Omental fat pad (tissue), 4 donors: Measurements from ENCODE around the gene BANF2. TPM values are rescaled to one million over a fixed set of nuclear protein-coding genes. Genes with fewer than 3 reads are reported as not detected.
"Not testable (repeated sequence)": the region's sequence is repeated elsewhere in the genome, so short reads cannot be mapped to it uniquely, and the experiment has no call there.

Experiments used
- ATAC-seq: fragments of 150-250 bp; one replicate; pipeline ENCODE4 v1.9.1; 2016; ENCODE audit warnings: mild to moderate bottlenecking, moderate library complexity; ENCODE audit not compliant: low FRiP score
- DNase-seq: peaks from one replicate; pipeline ENCODE4 v3.0.0-alpha.2; 2019; ENCODE audit warnings: low spot score
- CTCF ChIP-seq, 3 donors: fragments of 450-650 bp; IDR thresholded peaks; one replicate each; pipeline ENCODE4 v1.5.1; 2016 to 2017; ENCODE audit warnings: antibody characterized with exemption in 3 of 3, mild to moderate bottlenecking in 3 of 3, moderate library complexity in 2 of 3
- total RNA-seq, 4 donors: library from RNA; depleted of rRNA; stranded (reverse); fragments of >200 nt; gene quantifications; one replicate each; pipeline ENCODE4 v1.1.0, GENCODE V29; 2016

BANF2 gene
- total RNA-seq, 4 donors from 2014 or later, result not detected

DNA sequence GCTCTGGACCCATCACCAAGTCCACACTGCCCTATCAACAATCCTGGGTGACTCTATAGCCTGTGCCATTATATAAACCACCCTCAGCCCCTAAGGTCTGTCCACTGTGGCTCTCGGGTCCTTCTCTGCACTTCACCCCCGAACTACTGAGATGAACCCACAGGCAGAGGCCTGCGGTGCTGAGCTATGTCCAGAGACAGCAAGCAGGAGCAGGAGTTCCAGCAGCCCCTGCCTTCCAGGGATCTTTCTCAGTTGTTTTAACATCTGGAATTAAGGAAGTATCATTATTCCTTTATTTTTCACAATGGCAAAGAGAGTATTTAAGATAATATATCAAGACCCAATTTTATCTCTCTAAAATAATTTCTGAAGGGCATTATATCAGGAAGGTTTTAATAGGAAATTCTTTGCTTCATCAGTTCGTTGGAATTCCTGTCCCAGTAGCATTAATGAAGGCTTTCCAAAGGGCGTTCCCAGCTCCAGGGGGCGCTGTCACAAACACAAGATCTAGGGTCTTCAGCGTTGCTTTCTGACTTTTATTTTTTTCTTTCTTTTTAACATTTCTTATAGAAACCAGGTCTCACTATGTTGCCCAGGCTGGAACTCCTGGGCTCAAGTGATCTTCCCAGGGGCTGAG is 45.0 kb upstream of the BANF2 start:
- DNase-seq (no peak), ATAC-seq (no peak)
- no peak for TF ChIP-seq CTCF (IDR thresholded peaks at IDR 0.05)

DNA sequence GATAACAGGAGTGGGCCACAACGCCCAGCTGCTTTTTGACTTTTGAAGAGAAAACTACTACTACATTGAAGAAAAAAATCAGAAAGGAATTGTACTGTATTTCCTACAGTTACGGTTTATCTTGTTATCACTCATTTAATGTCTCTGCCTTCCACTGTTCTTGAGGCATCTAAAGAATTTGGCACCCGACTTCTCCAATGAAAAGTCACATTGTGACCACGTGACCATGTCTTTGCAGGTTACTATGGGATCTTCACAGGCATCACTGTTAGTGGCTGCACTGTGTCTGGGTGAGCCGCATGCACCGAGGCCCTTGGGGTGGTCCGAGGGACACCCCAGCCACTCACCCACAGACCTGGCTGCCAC is 44.5 kb upstream of the BANF2 start:
- no peak for TF ChIP-seq CTCF (IDR thresholded peaks at IDR 0.05)
- ATAC-seq (no peak), DNase-seq (no peak)

DNA sequence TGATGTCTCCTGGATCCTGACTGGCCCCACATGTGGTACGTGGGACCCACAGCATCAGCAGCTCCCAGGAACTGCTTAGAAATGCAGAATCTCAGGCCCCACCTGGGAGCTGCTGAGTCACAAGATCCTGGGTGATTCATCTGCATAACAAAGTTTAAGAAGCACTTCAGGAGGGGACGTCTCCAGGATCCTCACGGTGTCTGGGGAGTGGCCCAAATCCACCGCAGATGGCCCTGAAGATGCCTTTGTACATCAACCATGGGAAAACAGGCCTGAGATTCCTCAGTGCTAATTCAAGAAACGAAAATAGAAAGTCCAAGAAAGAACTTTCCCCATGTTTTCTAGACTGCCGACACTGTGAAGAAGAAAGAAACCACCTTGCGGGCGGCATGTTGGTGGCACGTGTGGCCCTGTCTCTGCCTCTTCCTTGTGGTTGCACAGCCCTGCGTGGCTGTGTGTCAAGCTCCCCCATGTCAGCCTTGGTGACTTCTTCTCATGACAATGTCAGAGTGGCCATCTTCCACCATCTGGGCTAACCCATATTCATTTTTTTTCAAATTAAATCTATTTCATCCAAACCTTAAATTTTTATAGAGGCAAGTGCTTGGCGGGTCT is 43.8 kb upstream of the BANF2 start:
- no peak for DNase-seq
- no peak for TF ChIP-seq CTCF (IDR thresholded peaks at IDR 0.05)
- no peak for ATAC-seq

DNA sequence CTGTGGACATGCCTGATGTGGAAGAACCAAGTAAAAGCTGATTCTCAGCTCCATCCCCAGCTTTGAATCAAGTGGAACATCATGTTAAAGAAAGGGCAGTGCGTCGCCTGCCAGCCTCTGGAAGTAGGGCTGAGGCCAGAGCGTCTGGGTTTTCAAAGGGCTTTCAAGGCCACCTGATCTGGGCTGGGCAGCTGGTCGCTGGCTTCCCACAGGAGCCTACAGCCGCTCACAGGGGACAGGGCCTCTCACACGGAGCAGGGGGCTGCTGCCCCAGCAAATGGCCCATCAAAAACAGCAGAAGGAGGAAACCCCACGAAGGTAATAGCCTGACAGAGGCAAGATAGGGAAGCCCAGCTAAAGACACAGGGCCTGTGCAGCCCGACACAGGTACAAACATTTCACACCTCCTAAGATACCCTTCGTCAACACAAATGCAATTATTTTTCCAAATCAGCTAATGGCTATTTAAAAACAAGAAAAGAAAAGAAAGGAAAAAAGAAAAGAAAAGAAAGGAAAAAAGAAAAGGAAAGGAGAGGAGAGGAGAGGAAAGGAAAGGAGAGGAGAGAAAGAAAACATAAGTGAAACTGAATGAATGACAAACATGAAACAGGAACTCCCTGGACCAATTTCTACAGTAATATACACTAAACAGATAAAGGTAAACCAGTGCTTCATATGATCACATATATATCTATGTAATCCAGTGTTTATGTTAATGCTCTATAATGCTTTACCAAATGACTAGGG is 42.5 kb upstream of the BANF2 start:
- no peak for TF ChIP-seq CTCF (IDR thresholded peaks at IDR 0.05)
- ATAC-seq (no peak), DNase-seq (no peak)

DNA sequence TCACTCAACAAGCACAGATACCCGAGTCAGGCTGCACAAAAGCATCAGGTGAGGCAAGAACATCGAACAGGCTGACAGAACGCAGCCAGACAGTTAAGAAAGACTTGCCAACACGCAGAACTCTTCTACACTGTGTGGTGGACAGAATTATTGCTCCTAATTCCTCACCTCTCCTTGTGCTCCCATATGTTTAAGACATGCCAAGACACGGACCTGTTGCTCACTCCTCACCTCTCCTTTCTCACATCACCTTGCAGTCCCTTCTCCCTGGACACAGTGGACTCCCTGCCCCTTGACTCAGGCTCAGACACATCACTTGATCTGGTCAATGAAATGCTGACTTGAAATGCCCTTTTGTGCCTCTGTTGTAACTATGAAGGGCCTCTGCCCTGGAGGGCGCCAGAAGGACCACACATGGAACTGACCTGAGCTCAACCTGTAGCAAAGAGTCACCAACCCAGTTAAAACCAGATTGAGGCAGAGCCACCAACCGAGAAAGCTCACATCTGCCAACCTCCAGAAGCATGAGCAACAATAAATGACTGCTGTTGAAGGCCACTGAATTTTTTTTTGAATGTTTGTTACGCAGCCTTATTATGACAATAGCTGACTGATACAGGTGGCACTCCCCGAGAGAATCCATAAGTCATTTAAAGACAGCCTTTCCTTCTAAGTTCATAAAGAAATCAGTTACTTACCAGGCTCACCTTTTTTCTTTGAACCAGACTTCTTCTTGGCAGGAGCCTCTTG is 41.7 kb upstream of the BANF2 start:
- no peak for TF ChIP-seq CTCF (IDR thresholded peaks at IDR 0.05)
- no peak for ATAC-seq
- no peak for DNase-seq

- DNase-seq, result no peak
- no peak for ATAC-seq
Observed at GRCh38 chr20:17658648-17658993, 41.1 kb upstream of the BANF2 start.

GRCh38 chr20:17659344-17659743 is 40.4 kb upstream of the BANF2 start:
- not testable (repeated sequence) for DNase-seq, ATAC-seq

More at GRCh38 chr20:17658648-17658993, 41.1 kb upstream of the BANF2 start:
- no peak for TF ChIP-seq CTCF (IDR thresholded peaks at IDR 0.05)
